HepG2 (cell line): ENCODE measurements around the gene ICAM5. TPM values are rescaled to one million over a fixed set of nuclear protein-coding genes. Genes with fewer than 3 reads are reported as not detected.

Experiments
- ELF3 ChIP-seq: IDR thresholded peaks from 2 replicates; pipeline ENCODE4 v1.6.1; 2016; ENCODE audit warnings: missing genetic modification reagents, missing compliant biosample characterization
- FOXA1 ChIP-seq, 2 experiments: fragments of 450-650 bp in 1 of 2; sonication (generic) in 1 of 2; formaldehyde crosslinking in 1 of 2; IDR thresholded peaks; 2 replicates each; pipeline versions ENCODE4 v1.4.0 to v1.6.1; 2016 to 2020; ENCODE audit warnings: missing genetic modification reagents in 1 of 2
- HNRNPUL1 ChIP-seq: fragments of 200-400 bp; formaldehyde crosslinking; IDR thresholded peaks from 2 replicates; pipeline ENCODE4 v1.6.1; 2017; ENCODE audit warnings: low read depth, mild to moderate bottlenecking, low read length, moderate library complexity
- NR2F2 ChIP-seq: IDR thresholded peaks from 2 replicates; pipeline ENCODE4 v1.6.1; 2012; ENCODE audit warnings: low read depth, inconsistent platforms, borderline replicate concordance
- SNAPC2 ChIP-seq: sonication (generic); formaldehyde crosslinking; IDR thresholded peaks from 2 replicates; pipeline ENCODE4 v1.8.1; 2022; ENCODE audit warnings: mild to moderate bottlenecking, missing genetic modification reagents
- SOX6 ChIP-seq, 2 experiments: fragments of 450-650 bp in 1 of 2; sonication (generic) in 1 of 2; formaldehyde crosslinking in 1 of 2; IDR thresholded peaks; 2 replicates each; pipeline versions ENCODE4 v1.4.0 to v1.6.1; 2017 to 2020; ENCODE audit warnings: antibody characterized with exemption in 1 of 2, mild to moderate bottlenecking in 1 of 2, missing genetic modification reagents in 1 of 2
- SRSF1 ChIP-seq: fragments of 200-400 bp; formaldehyde crosslinking; optimal IDR thresholded peaks from 2 replicates; pipeline ENCODE3; 2017; ENCODE audit warnings: mild to moderate bottlenecking, low read depth, low read length, moderate library complexity
- TBL1XR1 ChIP-seq: fragments of 150-350 bp; IDR thresholded peaks from 2 replicates; pipeline ENCODE4 v1.6.1; 2014; ENCODE audit warnings: borderline replicate concordance, low read length; ENCODE audit not compliant: partially characterized antibody
- ZFP36 ChIP-seq: fragments of 150-350 bp; IDR thresholded peaks from 2 replicates; pipeline ENCODE4 v1.6.1; 2018; ENCODE audit warnings: borderline replicate concordance, low read length, low read depth; ENCODE audit not compliant: partially characterized antibody
- ZMYM4 ChIP-seq: sonication (generic); formaldehyde crosslinking; IDR thresholded peaks from 2 replicates; pipeline ENCODE4 v1.8.1; 2023; ENCODE audit warnings: mild to moderate bottlenecking, missing genetic modification reagents
- ZNF274 ChIP-seq: sonication (generic); formaldehyde crosslinking; IDR thresholded peaks from 2 replicates; pipeline ENCODE4 v1.5.1; 2020; ENCODE audit warnings: mild to moderate bottlenecking, missing genetic modification reagents
- ZNF292 ChIP-seq: sonication (generic); formaldehyde crosslinking; IDR thresholded peaks from 2 replicates; pipeline ENCODE4 v1.8.1; 2022; ENCODE audit warnings: mild to moderate bottlenecking, low read depth, missing genetic modification reagents, borderline replicate concordance
- ZNF44 ChIP-seq: sonication (generic); formaldehyde crosslinking; IDR thresholded peaks from 2 replicates; pipeline ENCODE4 v1.5.1; 2020; ENCODE audit warnings: mild to moderate bottlenecking, missing genetic modification reagents
- ZNF670 ChIP-seq: sonication (generic); formaldehyde crosslinking; IDR thresholded peaks from 2 replicates; pipeline ENCODE4 v1.8.0; 2022; ENCODE audit warnings: mild to moderate bottlenecking, missing genetic modification reagents, borderline replicate concordance
- ZNF672 ChIP-seq: sonication (generic); formaldehyde crosslinking; IDR thresholded peaks from 2 replicates; pipeline ENCODE4 v1.8.1; 2022; ENCODE audit warnings: missing genetic modification reagents
- ZNF678 ChIP-seq: sonication (generic); formaldehyde crosslinking; IDR thresholded peaks from 2 replicates; pipeline ENCODE4 v1.4.0; 2020; ENCODE audit warnings: mild to moderate bottlenecking, missing genetic modification reagents
- polyA plus RNA-seq, 8 experiments: library from polyadenylated mRNA; depleted of rRNA in 3 of 8; stranded (reverse) in 7 of 8; unstranded in 1 of 8; fragments of >200 nt; fragmentation: Illumina TruSeq in 4 of 8; extraction: Trizol in 4 of 8; gene quantifications; 2 replicates each; pipeline versions ENCODE4 v1.2.1 to v1.2.3, GENCODE V29; 2011 to 2016; ENCODE audit warnings: low read depth in 4 of 8, missing spikeins in 1 of 8, mixed read lengths in 1 of 8; ENCODE audit not compliant: insufficient read depth in 1 of 8
- total RNA-seq, 5 experiments: library from RNA; depleted of rRNA; stranded (reverse); fragments of >200 nt; fragmentation: Illumina TruSeq; extraction: Trizol; gene quantifications; 2 replicates each; pipeline ENCODE4 v1.2.3, GENCODE V29; 2016; ENCODE audit warnings: low read depth in 1 of 5
- TF ChIP-seq, protein P1 (sequence below): IDR thresholded peaks from 2 replicates; pipeline ENCODE4 v1.4.0; 2020; ENCODE audit warnings: mild to moderate bottlenecking, missing genetic modification reagents
- TF ChIP-seq, protein P2 (sequence below): sonication (generic); formaldehyde crosslinking; IDR thresholded peaks from 2 replicates; pipeline ENCODE4 v1.4.0; 2020; ENCODE audit warnings: low read depth, mild to moderate bottlenecking, missing genetic modification reagents
- TF ChIP-seq, protein P3 (sequence below): sonication (generic); formaldehyde crosslinking; IDR thresholded peaks from 2 replicates; pipeline ENCODE4 v1.4.0; 2020; ENCODE audit warnings: mild to moderate bottlenecking, low read depth, missing genetic modification reagents
- TF ChIP-seq, protein P4 (sequence below): IDR thresholded peaks from 2 replicates; pipeline ENCODE4 v1.6.1; 2016; ENCODE audit warnings: missing compliant biosample characterization, missing genetic modification reagents, borderline replicate concordance

The ICAM5 gene
- total and polyA plus RNA-seq, 2 of the 13 experiments (the other 11 are each of a cell fraction or from before 2014, with no cell fraction given), result 0.46 to 1.6 TPM

DNA sequence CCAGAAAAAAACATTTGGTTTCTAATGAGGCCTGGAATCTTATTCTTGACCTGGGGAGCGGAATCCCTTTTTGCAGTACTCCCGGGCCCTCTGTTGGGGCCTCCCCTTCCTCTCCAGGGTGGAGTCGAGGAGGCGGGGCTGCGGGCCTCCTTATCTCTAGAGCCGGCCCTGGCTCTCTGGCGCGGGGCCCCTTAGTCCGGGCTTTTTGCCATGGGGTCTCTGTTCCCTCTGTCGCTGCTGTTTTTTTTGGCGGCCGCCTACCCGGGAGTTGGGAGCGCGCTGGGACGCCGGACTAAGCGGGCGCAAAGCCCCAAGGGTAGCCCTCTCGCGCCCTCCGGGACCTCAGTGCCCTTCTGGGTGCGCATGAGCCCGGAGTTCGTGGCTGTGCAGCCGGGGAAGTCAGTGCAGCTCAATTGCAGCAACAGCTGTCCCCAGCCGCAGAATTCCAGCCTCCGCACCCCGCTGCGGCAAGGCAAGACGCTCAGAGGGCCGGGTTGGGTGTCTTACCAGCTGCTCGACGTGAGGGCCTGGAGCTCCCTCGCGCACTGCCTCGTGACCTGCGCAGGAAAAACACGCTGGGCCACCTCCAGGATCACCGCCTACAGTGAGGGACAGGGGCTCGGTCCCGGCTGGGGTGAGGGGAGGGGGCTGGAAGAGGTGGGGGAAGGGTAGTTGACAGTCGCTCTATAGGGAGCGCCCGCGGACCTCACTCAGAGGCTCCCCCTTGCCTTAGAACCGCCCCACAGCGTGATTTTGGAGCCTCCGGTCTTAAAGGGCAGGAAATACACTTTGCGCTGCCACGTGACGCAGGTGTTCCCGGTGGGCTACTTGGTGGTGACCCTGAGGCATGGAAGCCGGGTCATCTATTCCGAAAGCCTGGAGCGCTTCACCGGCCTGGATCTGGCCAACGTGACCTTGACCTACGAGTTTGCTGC lies 2.7 kb upstream of the ICAM5 start, which contains the start of gene ICAM4 (continued):
- TF ChIP-seq, protein P1, sequence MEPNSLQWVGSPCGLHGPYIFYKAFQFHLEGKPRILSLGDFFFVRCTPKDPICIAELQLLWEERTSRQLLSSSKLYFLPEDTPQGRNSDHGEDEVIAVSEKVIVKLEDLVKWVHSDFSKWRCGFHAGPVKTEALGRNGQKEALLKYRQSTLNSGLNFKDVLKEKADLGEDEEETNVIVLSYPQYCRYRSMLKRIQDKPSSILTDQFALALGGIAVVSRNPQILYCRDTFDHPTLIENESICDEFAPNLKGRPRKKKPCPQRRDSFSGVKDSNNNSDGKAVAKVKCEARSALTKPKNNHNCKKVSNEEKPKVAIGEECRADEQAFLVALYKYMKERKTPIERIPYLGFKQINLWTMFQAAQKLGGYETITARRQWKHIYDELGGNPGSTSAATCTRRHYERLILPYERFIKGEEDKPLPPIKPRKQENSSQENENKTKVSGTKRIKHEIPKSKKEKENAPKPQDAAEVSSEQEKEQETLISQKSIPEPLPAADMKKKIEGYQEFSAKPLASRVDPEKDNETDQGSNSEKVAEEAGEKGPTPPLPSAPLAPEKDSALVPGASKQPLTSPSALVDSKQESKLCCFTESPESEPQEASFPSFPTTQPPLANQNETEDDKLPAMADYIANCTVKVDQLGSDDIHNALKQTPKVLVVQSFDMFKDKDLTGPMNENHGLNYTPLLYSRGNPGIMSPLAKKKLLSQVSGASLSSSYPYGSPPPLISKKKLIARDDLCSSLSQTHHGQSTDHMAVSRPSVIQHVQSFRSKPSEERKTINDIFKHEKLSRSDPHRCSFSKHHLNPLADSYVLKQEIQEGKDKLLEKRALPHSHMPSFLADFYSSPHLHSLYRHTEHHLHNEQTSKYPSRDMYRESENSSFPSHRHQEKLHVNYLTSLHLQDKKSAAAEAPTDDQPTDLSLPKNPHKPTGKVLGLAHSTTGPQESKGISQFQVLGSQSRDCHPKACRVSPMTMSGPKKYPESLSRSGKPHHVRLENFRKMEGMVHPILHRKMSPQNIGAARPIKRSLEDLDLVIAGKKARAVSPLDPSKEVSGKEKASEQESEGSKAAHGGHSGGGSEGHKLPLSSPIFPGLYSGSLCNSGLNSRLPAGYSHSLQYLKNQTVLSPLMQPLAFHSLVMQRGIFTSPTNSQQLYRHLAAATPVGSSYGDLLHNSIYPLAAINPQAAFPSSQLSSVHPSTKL (CRISPR knock-in tag), result 0 out of 2 replicates have a peak, but pooled peaks have one; percentile 9
- TF ChIP-seq ZNF678 (CRISPR knock-in tag) (no peak), SOX6 (IDR thresholded peaks at IDR 0.05) (no peak), SOX6 (CRISPR knock-in tag; IDR thresholded peaks at IDR 0.05) (peak; percentile 28), SRSF1 (no peak), ZNF670 (CRISPR knock-in tag) (no peak), ZNF292 (CRISPR knock-in tag) (no peak), ZNF274 (0 out of 2 replicates have a peak, but pooled peaks have one; percentile 25), ZNF44 (no peak), SNAPC2 (CRISPR knock-in tag) (no peak), ZNF672 (CRISPR knock-in tag) (0 out of 2 replicates have a peak, but pooled peaks have one; percentile 82), ZMYM4 (CRISPR knock-in tag) (0 out of 2 replicates have a peak, but pooled peaks have one; percentile 14), TBL1XR1 (no peak), ELF3 (CRISPR knock-in tag) (0 out of 2 replicates have a peak, but pooled peaks have one; percentile 8), ZFP36 (no peak), FOXA1 (IDR thresholded peaks at IDR 0.05) (no peak), FOXA1 (CRISPR knock-in tag; IDR thresholded peaks at IDR 0.05) (0 out of 2 replicates have a peak, but pooled peaks have one; percentile 10), HNRNPUL1 (no peak), NR2F2 (no peak)
- TF ChIP-seq, protein P2, sequence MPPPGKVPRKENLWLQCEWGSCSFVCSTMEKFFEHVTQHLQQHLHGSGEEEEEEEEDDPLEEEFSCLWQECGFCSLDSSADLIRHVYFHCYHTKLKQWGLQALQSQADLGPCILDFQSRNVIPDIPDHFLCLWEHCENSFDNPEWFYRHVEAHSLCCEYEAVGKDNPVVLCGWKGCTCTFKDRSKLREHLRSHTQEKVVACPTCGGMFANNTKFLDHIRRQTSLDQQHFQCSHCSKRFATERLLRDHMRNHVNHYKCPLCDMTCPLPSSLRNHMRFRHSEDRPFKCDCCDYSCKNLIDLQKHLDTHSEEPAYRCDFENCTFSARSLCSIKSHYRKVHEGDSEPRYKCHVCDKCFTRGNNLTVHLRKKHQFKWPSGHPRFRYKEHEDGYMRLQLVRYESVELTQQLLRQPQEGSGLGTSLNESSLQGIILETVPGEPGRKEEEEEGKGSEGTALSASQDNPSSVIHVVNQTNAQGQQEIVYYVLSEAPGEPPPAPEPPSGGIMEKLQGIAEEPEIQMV, result no peak
- TF ChIP-seq, protein P3, sequence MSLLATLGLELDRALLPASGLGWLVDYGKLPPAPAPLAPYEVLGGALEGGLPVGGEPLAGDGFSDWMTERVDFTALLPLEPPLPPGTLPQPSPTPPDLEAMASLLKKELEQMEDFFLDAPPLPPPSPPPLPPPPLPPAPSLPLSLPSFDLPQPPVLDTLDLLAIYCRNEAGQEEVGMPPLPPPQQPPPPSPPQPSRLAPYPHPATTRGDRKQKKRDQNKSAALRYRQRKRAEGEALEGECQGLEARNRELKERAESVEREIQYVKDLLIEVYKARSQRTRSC (CRISPR knock-in tag), result 0 out of 2 replicates have a peak, but pooled peaks have one; percentile 20
- TF ChIP-seq, protein P4, sequence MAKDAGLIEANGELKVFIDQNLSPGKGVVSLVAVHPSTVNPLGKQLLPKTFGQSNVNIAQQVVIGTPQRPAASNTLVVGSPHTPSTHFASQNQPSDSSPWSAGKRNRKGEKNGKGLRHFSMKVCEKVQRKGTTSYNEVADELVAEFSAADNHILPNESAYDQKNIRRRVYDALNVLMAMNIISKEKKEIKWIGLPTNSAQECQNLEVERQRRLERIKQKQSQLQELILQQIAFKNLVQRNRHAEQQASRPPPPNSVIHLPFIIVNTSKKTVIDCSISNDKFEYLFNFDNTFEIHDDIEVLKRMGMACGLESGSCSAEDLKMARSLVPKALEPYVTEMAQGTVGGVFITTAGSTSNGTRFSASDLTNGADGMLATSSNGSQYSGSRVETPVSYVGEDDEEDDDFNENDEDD (CRISPR knock-in tag), result no peak
